Stimulated activated CD4-positive, alpha-beta T cell treated with anti-CD3 and anti-CD28 coated beads, TNF-alpha, amount 100 ng/mL, for 24 hours (primary cell): ENCODE results near the gene ZNF850.
"Not testable (repeated sequence)": the region's sequence is repeated elsewhere in the genome, so short reads cannot be mapped to it uniquely, and the experiment has no call there.

Experiments used
- DNase-seq, 3 experiments: peaks; one replicate each; pipeline ENCODE4 v3.0.0-alpha.2; 2020; ENCODE audit warnings: low read depth in 3 of 3

Gene ZNF850

DNA sequence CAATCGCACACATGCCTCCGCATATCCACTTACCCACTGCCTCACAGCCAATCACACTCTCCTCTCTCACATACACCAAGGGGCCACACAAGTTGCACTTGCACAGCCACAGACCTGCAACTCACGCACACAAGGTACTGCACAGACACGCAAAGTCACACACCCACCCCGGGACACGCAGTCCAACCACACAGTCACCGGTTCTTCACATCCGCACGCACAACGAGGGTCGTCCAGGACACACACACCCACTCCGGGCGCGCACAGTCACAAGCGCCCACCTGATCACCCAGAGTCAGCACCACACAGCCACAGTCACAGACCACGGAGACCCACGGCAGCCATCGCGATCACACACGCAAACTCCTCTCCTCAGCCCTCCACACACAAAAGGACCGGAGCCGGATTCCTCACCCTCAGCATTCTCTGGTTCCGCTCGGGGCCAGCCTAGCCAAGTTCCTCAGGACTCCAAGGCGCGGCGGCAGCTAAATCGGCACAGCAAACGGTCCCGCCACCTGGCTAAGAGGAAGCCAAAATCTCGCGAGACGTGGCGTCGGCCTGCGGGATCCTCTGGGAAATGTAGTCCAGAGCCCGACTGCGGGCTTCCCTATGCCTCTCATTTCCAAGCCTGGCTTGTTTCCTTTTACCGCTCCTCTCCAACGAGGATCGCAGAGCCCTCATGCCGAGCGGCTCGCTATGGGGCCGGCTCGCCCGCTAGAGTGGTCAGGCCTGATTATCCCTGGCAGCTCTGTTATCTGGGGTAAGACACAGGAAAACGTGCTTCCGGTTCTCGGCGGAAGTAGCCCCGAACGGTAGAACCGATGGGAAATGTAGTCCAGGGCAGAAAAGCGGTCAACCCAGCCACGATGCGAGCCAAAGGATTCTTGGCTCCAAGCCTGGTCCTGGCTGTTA, at the start of gene ZNF850:
Gene ZNF850 (minus strand): TSS at position 497 of the 912 bp plus-strand sequence. CDS start 10,201 bp downstream, outside the sequence.
- peak; percentile 86 to 93 (median 91) for DNase-seq

DNA sequence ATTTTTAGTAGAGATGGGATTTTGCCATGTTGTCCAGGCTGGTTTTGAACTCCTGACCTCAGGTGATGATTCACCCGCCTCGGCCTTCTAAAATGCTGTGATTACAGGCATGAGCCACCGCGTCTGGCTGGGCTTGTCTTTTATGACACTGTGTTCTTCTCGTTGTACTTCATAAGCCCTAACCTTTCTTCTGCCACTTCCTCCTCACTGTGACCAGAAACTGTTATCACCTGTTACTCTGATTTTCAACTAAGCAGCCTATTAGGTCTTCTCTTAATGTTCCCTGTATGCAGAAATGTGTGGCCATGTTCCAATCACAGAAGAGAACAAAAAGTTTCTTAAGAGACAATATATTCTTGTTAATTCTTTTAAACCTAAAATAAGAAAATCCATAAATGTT, 49.2 kb upstream of the ZNF850 start:
- no peak for DNase-seq

DNA sequence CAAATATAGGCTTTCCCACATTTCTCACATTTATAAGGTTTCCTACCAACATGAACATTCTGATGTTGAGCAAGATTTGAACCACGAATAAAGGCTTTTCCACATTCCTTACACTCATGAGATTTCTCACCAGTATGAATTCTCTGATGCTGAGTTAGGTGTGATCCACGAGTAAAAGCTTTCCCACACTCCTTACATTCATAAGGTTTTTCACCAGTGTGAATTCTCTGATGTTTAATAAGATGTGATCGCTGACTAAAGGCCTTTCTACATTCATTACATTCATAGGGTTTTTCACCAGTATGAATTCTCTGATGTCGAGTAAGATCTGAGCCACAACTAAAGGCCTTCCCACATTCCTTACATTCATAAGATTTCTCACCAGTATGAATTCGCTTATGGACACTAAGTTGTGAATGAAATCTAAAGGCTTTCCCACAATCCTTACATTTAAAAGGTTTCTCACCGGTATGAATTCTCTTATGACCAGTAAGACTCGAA, 46.6 kb upstream of the ZNF850 start:
- no peak for DNase-seq

DNA sequence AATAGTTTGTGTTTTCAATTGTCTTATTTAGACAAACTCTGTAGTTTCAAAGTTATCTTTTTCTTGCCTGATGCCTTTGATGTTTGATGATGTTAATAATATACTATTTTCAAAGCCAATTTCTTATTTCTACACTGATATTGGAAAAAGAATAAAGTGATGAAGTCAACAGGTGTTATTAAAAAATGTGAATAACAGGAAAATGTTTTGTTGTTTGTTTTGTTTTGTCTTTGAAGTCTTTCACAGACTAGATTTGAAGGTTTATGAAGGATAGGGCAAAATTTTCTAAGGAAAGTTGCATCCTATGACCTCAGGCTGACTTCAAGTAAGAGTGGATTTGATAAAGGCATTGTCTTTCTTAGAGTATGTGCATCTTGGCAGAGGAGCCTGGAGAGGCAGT, 34.4 kb upstream of the ZNF850 start:
- DNase-seq = no peak

DNA sequence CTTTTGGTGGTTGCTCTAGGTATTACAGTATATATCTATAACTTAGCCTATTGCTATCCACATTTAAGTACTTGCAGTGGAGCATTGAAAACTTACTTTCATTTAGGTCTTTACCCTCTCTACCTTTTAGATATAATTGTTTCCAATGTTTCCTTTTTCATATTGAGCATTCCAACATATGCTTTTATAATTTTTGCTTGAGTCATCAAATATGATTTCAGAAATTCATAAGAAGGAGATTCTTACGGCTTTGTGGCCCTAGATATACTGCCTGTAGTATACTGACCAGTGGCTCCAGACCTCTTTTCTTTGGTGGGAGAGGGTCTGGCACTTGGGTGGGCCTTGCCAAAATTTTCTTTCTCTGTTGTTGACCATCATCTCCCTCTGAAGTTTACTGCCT, 32.8 kb upstream of the ZNF850 start:
- DNase-seq = no peak

DNA sequence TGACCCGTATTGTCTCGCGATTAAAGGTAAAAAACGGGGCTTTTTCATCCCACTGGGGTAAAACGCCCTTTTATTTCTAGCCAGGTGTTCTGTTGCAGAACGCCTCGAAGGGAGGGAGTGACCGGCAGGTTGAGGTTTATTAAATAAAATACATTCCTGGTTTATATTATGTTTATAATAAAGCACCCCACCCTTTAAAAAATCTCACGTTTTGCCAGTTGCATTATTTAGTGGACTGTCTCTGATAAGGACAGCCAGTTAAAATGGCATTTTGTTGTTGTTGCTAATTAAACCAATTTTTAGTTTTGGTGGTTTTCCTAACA, 25.1 kb upstream of the ZNF850 start:
- no peak for DNase-seq

DNA sequence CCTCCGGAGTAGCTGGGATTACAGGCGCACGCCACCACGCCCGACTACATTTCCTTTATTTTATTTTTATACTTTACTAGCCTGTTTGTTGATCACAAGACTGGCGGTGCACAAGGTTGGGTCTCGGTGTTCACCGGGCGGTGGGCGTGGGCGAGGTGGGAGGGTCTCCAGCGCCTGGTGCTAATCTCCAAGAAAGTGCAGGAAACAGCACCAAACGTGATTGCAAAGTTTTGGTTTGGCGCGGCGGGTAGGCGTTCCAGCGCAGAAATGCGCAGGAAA, 24.0 kb upstream of the ZNF850 start:
- DNase-seq = no peak

DNA sequence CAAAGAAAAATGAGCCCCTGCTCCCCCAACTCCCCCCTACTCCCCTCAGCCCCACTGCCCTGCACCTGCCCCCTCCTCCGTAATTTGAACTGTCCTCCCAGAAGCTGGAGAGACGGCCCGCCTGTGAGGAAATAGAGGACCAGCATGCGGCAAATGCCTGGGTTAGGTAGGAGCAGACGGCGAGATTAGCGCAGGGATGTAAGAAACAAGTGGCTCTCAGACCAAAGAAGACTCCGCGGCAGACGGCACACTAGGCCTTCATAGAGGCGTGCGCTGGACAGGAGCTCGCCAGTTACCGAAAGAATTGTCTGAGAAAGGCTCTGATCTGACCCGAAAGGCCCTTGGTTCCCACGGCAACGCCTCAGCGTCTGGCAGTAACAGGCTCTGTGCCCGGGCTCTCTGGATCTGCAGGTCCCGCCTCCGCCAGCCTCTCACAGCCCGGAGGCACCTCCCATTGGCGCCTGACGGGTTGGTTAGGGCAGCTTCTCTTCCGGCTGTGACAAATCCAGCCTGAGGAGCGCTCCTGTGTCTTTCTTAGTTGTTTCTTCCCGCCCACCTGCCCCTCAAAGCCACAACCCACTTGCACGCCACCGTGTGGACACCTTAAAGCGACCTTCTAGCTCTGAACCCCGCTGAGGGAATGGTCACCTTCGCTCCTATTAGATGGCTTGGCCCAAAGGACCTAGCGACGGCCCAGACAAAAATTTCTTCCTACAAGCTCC, 19.0 kb upstream of the ZNF850 start:
- not testable (repeated sequence) for DNase-seq

DNA sequence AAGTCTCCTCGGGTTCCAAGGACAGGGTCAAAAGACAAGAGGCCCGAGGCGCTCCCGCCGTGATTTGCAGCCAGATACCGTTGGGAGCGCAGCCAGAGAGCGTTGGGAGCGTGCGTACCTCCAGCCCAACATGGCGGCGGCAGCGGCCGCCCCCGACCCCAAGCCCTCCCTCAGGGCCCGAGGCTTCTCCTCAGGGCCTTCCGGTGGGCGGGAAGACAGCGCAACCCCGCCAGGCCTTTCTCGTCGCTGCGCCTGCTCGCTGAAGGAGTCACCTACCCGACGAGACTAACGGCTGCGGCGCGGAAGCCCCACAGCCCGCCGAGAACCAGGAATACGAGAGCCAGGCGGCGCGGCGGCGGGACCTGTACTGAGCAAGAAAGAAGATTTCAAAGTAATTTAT, 3.2 kb upstream of the ZNF850 start:
- DNase-seq = no peak

DNA sequence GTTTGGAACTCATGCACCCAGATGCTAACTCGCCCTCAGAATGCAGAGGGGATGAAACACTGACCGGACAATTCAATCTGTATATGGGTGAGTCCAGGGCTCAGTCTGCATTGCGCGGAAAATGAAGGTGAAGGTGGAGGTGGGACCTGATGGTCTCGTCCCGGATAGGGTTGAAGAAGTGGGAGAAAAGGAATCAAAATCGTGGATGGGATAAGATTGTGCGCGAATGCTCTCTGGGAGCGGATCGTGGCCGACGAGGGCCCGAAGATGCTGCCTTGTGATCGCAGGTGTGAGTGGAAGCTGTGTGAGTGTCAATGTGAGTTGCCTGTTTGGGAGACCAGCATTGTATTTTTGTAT, 594 bp upstream of the ZNF850 start:
- no peak for DNase-seq

DNA sequence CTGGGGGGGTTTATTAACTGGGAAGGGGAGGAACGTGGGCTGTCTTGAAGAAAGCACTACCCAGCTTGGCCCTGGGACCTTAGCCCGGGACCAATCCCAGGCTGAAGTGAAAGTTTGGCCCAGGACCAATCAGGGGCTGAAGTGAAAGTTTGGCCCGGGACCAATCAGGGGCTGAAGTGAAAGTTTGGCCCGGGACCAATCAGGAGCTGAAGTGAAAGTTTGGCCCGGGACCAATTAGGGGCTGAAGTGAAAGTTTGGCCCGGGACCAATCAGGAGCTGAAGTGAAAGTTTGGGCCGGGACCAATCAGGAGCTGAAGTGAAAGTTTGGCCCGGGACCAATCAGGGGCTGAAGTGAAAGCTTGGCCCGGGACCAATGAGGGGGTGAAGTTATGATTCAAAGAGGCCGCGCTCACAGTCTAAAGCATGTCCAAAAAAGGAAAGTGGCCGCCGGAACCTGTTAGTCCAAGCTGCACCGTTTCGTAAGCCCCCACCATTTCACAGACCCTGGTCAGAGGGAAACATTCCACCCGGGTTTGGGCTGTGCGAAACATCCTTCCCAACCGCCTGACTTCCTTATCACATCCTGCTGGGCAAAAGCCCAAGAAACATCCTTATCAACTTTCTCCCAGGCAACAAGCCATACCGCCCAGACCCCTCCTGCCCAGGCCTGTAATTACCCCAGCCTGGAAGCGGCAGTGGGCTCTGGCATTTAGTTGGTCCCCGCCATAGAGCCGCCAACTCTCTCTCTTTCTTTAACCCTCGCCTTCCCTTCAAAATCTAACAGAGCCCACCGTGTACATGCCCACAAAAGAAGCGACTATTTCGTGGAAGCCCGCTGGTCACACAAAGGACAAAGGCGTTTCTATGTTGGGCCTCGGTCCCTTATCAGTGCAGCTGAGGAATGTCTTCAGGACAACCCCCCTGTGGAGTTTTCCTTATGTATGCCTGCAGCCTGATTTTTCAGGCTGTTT, 1.1 kb downstream of the ZNF850 start:
- peak in 1 of 3 experiments; percentile 12 for DNase-seq

DNA sequence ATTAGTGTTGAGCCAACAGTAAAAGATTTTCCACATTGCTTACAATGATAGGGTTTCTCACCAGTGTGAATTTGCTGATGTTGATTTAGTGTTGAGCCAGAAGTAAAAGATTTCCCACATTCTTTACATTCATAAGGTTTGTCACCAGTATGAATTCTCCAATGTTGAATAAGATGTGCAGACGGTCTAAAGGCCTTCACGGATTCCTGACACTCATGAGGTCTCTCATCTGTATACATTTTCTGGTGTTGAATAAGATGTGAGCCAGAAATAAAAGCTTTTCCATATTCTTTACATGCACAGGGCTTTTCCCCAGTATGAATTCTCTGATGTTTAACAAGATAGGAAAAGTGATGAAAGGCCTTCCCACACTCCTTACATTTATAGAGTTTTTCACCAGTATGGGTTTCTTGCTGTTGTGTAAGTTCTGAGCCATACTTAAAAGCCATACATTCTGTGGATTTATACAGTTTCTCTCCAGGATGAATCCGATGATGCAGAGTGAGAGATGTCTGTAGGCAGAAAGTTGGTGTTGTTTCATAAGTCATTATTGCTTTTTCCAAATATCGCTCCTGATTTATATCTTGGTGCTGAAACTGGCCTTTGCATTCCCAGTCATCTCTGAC, 22.4 kb downstream of the ZNF850 start:
- DNase-seq = no peak

DNA sequence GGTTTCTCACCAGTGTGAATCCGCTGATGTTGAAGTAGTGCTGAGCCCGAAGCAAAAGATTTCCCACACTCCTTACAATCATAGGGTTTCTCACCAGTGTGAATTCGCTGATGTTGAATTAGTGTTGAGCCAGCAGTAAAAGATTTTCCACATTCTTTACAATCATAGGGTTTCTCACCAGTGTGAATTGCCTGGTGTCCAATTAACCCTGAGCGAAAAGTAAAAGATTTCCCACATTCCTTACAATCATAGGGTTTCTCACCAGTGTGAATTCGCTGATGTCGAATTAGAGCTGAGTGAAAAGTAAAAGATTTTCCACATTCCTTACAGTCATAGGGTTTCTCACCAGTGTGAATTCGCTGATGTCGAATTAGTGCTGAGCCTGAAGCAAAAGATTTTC, 23.0 kb downstream of the ZNF850 start:
- not testable (repeated sequence) for DNase-seq

DNA sequence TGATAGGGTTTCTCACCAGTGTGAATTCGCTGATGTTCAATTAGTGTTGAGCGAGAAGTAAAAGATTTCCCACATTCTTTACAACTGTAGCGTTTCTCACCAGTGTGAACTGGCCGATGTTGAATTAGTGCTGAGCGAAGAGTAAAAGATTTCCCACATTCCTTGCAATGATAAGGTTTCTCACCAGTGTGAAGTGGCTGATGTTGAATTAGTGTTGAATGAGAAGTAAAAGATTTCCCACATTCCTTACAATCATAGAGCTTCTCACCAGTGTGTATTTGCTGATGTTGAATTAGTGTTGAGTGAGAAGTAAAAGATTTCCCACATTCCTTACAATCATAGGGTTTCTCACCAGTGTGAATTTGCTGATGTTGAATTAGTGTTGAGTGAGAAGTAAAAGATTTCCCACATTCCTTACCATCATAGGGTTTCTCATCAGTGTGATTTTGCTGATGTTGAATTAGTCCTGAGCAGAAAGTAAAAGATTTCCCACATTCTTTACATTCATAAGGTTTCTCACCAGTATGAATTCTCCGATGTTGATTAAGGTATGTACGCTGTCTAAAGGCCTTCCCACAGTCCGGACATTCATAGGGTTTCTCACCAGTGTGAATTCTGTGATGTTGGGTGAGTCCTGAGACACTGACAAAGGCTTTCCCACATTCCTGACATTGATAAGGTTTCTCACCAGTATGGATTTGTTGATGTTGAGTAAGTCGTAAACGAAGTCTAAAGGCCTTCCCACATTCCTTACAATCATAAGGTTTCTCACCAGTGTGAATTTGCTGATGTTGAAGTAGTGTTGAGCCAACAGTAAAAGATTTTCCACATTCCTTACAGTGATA, 24.0 kb downstream of the ZNF850 start:
- no peak for DNase-seq

DNA sequence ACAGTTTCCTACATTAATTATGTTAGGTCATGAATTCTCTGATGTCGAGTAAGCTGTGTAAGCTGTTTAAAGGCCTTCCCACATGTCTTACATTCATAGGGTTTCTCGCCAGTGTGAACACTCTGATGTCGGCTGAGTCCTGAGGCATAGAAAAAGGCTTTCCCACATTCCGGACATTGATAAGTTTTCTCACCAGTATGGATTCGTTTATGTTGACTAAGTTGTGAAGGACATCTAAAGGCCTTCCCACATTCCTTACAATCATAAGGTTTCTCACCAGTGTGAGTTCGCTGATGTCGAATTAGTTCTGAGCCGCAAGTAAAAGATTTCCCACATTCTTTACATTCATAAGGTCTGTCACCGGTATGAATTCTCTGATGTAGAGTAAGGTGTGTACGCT, 24.9 kb downstream of the ZNF850 start:
- DNase-seq = no peak

DNA sequence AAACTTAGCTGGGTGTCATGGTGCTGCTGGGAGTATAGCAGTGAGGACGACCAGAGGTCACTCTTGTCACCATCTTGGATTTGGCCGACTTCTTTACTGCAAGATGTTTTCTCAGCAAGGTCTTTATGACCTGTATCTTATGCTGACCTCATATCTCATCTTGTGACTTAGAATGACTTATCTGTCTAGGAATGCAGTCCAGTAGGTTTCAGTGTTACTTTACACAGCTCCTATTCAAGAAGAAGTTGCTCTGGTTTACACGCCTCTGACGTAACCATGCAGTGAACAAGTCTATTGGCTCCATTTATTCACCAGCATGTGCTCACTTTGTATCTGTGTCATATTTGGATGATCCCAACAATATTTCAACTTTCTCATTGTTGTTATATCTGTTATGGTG, 26.7 kb downstream of the ZNF850 start:
- DNase-seq = no peak

DNA sequence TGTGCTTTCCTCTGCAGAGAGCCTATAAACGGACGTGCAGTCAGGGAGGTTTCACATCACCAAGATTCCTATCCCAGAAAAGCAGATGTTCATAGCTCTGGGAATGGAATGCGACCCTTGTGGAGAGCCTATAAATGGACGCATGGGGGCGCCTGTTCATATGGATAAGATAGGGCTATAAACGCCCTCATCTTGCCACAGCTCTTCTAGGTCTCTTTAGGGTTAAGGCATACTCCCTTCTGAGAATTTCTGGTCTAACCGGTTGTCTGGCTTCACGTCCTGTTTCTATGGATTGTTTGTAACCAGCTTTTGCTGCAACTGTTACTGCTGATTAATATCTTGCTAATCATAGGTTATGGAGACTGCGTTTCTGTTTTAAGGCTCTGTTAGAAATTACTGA, 36.4 kb downstream of the ZNF850 start:
- DNase-seq = not testable (repeated sequence)

DNA sequence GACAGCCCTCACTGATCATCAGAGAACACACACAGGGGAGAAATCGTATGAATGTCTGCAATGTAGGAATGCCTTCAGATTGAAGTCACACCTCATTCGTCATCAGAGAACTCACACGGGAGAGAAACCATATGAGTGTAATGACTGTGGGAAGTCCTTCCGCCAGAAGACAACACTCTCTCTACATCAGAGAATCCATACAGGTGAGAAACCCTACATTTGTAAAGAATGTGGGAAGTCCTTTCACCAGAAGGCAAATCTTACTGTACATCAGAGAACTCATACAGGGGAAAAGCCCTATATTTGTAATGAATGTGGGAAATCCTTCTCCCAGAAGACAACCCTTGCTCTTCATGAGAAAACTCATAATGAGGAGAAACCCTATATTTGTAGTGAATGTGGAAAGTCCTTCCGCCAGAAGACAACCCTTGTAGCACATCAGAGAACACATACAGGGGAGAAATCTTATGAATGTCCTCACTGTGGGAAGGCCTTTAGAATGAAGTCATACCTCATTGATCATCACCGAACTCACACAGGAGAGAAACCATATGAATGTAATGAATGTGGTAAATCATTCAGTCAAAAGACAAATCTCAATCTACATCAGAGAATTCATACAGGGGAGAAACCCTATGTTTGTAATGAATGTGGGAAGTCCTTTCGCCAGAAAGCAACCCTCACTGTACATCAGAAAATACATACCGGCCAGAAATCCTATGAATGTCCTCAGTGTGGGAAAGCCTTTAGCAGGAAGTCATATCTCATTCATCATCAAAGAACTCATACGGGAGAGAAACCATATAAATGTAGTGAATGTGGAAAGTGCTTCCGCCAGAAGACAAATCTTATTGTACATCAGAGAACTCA, 52.7 kb downstream of the ZNF850 start:
- no peak for DNase-seq

DNA sequence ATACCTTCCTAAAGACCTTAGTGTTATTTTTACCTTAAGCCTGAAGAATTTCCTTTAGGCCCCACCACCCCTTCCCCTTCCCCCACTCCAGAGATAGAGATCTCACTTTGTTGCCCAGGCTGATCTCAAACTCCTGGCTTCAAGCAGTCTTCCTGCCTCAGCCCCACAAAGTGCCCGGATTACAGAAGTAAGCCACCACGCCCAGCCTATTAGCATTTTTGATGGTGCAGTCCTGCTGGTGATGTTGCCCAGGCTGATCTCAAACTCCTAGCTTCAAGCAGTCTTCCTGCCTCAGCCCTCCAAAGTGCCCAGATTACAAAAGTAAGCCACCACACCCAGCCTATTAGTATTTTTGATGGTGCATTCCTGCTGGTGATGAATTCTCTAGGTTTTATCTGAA, 63.2 kb downstream of the ZNF850 start:
- DNase-seq = no peak

DNA sequence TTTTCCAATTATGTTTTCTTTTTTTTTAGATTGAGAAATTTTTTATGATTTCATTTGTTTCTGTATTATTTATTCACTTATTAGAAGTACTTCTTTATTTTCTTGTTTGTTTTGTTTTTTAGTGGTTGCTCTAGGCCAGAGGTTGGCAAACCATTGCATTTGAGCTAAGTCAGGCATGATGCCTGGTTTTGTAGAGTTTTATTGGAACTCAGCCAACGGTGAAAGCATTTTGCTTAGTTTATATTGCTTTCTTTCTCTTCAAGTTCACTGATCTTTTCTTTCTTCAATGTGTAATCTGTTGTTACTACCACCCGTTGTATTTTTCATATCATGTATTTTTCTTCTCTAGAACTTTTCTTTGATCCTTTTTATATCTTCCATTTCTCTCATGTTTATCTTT, 65.5 kb downstream of the ZNF850 start:
- no peak for DNase-seq
